Left ventricle myocardium superior (tissue), 1 donor: Measurements from ENCODE around the gene SLC7A4. TPM values are rescaled to one million over a fixed set of nuclear protein-coding genes. Genes with fewer than 3 reads are reported as not detected.

Experiments used
- ATAC-seq: fragments of 200-7000 bp; cut with Tn5 transposase; one replicate; pipeline ENCODE4 v1.9.1; 2020; ENCODE audit warnings: mild to moderate bottlenecking, moderate library complexity
- DNase-seq: peaks from one replicate; pipeline ENCODE4 v3.0.0-alpha.2; 2020
- intact Hi-C: fragments of 100-400 bp; cut with micrococcal nuclease; formaldehyde crosslinking; loops from one replicate; pipeline ENCODE4 v1.11.0; 2022
- total RNA-seq: library from RNA; stranded (reverse); fragmentation: NEBNext Ultra II Directional; extraction: Animal tissue kit (Norgen Biotek cat#: 25700); gene quantifications from one replicate; pipeline ENCODE4 v1.2.1, GENCODE V29; 2021
- donor health status: DM: no; HTN: yes; CAD: no; lungs with severe emphysema.

The SLC7A4 gene
- total RNA-seq, 1 donor from 2014 or later, result 0.30 TPM

DNA sequence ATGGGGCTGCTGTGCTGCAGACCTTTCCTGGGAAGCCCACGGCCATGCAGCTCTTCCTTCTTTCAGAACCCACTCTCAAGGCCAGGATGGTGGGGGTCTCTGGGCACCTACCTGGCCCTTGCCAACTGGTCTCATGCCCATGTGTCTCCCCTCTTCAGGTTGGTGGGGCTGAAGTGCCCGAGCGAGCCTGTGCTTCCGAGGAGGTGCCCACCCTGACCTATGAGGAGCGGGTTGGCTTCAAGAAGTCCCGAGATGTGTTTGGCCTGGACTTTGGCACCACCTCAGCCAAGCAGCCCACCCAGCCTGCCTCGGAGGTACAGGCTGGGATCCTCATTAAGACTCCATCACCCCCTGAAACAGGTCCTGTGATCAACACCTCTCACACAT lies 40.3 kb downstream of the SLC7A4 start:
- DNase-seq, result no peak
- intact Hi-C loops, result no loop called here
- ATAC-seq, result no peak

DNA sequence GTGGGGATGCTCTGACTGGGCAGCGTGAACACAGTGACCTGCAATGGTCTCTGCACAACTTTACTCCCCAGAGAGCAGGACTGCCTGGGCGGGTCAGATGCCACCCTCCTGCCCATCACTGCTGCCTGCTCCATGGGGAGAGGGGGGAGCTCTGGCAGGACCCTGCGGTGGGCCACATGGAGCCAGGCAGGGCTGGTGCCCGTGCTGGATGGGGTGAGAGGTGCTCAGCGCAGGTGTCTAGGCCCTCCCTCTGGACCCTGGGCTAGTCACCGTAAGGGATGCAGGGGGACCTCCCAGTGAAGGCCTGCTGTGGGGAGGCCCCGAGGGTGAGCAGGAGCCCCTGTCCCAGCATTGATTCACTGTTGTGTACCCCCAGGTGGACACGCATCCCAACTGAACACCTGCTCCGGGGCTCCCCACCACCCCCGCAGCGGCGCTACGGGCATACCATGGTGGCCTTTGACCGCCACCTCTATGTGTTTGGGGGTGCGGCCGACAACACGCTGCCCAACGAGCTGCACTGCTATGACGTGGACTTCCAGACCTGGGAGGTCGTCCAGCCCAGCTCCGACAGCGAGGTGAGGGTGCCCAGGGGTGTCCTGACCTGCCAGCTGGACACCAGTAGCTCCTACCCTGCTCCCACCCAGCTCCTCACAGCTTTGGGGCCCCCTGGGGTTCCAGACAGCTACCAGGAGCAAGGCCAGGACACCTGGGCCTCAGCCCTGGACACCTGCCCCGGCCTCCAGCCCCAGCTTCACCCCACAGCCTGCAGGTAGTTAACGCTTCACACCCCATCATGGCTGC lies 40.9 kb downstream of the SLC7A4 start:
- intact Hi-C loops, result no loop called here
- DNase-seq, result no peak

DNA sequence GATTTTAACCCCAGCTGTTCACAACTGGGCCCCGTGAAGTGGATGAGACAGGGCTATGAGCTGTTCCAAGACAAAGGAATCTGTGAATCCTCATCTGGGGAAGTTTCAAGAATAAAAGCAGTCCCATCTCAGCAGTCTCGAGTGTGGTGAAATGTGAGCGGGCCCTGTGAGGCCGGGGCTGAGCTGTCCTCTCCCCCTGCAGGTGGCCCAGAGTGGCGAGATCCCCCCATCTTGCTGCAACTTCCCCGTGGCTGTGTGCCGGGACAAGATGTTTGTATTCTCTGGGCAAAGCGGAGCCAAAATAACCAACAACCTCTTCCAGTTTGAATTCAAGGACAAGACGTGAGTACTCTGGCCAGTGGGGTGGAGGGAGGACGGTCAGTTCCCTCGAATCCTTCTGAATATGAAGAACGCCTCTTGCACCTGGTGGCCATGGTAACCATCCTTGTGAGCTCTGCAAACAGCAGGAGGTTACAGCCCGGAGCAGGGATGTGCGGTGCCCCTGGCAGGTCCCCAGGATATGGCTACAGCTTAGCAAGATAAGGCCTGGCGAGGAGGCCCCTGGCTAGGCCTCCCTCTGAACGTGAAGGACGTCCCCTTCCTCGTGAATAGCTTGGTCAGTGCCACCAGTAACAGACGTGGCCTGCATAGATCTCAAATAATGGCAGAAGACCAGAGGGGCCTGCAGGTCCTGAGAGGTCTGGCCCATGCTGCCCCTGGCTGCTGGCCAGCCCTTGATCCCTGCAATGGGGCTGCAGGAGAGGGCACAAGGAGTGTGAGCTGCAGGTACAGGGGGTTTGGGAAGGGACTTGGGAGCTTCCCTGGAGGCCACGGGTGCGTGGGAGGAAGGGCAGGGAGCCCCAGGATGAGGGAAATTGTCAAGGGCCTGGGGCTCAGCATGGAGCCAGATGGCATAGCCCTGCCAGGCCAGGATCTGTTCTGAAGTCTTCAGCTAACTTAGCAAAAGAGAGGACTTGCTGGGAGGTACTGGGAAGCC lies 41.9 kb downstream of the SLC7A4 start:
- DNase-seq (no peak), ATAC-seq (no peak)
- intact Hi-C loops, result no loop called here

More for the DNA sequence above, 40.9 kb downstream of the SLC7A4 start:
- ATAC-seq, result no peak

DNA sequence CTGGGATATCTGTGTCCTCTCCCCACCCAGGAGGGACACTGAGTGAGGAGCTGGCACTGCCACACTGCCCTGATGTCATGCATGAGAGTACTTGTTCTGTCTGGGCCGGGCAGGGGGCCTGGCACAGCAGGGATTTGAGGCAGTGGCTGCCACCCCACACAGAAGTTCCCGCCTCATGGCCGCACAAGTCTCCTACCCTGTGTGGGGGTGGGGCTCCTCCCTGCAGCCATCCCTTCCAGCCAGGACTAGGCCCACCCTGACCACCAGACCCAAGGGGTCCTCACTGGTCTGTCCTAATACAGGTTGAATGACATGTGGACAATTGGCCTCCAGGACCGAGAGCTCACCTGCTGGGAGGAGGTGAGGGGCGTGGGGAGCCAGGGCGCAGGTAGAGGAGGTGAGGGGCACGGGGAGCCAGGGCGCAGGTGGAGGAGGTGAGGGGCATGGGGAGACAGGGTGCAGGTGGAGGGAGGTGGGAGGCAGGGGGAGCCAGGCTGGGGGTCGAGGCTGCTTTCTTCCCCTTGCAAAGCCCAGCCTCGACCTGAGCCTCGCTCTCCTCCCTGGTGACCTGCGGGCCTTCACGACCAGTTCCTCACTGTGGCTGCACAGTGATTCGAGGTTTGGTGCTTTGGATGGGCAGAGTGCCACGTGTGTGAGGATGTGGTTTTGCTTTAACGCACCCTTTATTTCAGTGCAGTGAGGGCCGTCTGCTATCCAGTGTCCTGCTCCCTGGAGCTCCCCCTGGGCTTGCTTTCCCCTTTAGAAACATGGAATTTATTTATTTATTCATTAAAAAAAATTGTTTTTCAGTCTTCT lies 42.8 kb downstream of the SLC7A4 start:
- no peak for DNase-seq
- intact Hi-C loops, result loop anchor here (10.0 kb wide), 1 partner anchor 75 kb away; the partner anchor contains the start of gene CRKL

DNA sequence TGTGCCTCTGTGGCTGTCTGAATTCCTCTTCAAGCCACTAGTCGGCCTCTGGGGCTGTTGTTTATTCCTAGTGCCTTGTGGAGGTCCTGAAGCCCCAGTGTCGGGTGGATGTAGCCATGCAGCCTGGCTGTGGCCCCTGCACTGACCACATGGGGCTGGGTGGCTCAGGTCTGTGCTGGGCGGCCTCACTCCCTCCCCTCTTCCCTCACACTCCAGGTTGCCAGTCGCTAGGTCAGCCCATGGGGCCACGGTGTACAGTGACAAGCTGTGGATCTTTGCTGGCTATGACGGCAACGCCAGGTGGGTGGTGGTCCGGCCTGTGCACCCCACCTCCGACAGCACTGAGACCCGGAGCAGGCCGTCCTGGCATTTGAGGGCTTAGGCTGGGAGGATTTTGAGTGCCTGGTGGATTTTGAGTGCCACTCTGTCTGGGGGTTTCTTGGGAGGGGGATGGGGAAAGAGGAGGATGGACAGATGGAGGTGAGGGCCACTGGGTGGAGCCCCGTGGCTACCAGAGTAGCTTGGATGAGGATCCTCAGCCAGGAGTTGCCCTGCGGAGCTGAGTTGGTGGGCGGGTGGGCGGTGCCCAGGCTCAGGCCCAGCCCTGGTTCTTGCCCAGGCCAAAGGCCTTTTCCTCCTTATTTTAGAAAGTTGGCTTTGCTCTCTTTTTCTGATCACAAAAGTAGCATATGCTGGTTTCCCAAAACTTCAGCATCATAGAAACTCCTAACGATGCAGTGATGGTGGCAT lies 43.6 kb downstream of the SLC7A4 start:
- ATAC-seq, result no peak
- intact Hi-C loops, result loop anchor here (10.0 kb wide), 1 partner anchor 74 kb away; the partner anchor contains the start of gene CRKL
- no peak for DNase-seq

More for the DNA sequence above, 42.8 kb downstream of the SLC7A4 start:
- no peak for ATAC-seq

DNA sequence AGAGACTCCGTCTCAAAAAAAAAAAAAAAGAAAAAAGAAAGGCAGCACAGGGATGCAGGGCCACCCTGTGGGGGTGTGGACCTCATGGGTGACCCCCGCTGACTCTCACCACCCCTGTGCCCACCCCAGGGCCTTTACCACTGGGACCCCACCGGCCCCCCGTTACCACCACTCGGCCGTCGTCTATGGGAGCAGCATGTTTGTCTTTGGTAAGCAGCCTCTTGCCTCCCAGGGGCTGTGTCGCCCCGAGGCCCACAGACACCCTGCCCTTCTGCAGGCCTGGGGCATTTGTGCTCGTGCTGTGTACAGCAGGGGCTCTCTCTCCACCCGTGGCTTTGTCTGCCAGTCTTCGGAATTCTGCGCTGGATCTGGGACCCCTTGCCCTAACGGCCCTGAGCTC lies 45.0 kb downstream of the SLC7A4 start:
- DNase-seq, result no peak
- intact Hi-C loops, result loop anchor here (10.0 kb wide), 1 partner anchor 73 kb away; the partner anchor contains the start of gene CRKL
- no peak for ATAC-seq

DNA sequence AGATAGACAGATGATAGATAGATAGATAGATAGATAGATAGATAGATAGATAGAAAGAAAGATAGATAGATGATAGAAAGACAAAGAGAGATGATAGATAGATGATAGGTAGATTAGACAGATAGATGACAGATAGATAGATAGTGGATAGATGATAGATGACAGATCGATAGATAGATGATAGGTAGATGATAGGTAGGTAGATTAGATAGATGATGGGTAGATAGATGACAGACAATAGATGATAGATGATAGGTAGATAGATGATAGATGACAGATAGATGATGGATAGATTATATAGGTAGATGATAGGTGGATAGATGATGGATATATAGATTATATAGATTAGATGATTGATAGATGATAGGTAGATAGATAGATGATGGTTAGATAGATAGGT lies 46.0 kb downstream of the SLC7A4 start:
- ATAC-seq (no peak), DNase-seq (no peak)
- intact Hi-C loops, result loop anchor here (10.0 kb wide), 1 partner anchor 72 kb away; the partner anchor contains the start of gene CRKL

DNA sequence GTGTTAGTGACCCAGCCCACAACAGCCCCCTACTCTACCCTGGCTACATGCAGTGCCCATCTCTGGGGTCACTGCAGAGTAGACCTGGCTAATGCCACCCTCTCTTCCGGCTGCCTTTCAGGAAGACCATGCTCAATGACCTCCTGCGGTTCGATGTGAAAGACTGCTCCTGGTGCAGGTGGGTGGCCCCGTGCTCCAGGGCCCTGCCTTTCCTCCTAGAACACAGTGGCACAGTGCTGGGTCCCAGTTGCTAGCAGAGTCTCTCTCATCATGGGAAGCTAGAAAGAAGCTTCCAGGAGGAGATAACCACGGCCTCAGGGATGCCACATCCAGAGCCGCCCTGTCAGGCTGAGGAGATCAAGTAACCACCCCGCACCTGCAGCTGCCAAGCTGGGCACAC lies 46.6 kb downstream of the SLC7A4 start:
- ATAC-seq (no peak), DNase-seq (no peak)
- intact Hi-C loops, result loop anchor here (10.0 kb wide), 1 partner anchor 71 kb away; the partner anchor contains the start of gene CRKL

DNA sequence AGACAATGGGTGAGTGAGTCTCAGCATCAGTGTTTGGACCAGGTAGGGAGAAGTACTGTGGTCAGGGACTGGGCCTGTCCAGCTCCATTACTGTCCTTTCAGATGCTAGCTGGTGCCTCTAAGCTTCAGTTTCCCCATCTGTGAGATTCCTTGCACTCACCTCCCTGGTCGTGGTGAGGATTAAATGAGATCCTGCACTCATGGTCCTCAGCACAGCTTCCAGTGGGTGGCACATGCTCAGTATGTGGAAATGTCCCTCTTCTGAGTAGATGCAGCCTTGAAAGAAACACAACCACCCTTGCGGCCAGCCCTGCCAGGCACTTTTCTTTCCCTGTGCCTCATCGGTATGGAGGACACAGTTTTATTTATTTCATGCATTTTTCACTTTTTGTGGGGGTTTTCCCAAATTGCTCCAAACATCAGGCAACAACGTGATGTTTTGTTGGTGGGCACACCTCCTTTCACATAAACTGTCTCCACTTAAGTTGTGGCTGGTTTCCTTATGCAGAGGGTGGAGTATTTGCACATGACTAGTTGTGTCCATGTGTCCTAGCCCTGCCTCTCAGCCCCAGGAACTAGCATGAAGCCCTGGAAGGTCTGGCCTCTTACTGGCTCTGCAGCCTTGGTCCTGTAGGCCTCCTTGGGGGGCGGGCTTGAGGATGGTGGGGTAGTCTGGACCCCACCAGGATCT lies 49.1 kb downstream of the SLC7A4 start:
- intact Hi-C loops, result loop anchor here (10.0 kb wide), 1 partner anchor 68 kb away; the partner anchor contains the start of gene CRKL
- DNase-seq, result no peak
- no peak for ATAC-seq

DNA sequence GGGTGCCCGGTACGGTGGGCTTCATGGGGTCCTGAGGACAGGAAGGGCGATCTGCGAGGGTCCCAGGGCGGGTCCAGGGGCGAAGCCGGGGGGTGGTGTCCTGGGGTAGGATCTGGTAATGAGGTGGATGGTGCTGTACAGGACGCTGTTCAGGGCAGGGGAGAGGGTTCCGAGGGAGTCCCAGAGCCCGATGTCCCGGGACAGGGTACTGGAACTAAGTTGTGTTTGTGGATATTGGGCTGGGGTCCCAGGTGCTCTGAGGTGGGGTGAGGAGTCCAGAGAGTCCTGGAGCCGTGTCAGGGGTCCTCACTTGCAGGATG lies 49.8 kb downstream of the SLC7A4 start:
- intact Hi-C loops, result loop anchor here (10.0 kb wide), 1 partner anchor 68 kb away; the partner anchor contains the start of gene CRKL
- ATAC-seq, result peak; percentile 12
- no peak for DNase-seq

DNA sequence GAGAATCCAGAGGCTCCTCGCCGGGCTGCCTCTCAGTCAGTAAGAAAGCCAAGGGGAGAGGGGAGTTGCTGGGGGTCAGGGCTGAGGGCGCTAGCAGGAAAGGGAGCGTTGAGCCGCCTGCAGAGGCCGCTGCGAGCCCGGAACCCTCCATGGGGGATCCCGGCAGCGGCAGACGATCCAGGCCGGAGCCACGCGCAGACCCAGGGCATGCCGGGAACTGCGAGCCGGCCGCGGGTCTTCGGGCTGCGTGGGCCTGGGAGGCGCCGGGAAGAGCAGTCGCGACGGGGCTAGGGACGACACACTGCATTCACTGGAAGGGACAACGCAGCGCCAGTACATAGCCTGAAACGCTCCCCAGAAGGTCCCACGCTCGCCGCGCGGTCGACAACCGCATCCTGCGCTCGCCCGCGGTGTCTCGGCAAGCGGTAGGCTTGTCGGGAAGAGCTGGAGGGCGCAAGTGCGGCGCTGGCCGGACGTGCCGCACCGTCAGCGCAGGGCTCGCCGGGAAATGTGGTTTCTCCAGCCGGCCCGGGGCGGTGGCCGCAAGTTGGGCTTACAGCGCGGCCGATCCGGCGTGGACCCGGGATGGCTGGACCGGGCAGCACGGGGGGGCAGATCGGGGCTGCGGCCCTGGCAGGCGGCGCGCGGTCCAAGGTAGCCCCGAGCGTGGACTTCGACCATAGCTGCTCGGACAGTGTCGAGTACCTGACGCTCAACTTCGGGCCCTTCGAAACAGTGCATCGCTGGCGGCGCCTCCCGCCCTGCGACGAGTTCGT lies 50.4 kb downstream of the SLC7A4 start, which contains the start of gene LZTR1:
Gene LZTR1 (plus strand): TSS at position 511 of the 776 bp plus-strand sequence. CDS start 75 bp downstream, at position 586.
- DNase-seq (peak; percentile 90), ATAC-seq (peak; percentile 96)
- intact Hi-C loops, result loop anchor here (10.0 kb wide), 1 partner anchor 67 kb away; the partner anchor contains the start of gene CRKL

DNA sequence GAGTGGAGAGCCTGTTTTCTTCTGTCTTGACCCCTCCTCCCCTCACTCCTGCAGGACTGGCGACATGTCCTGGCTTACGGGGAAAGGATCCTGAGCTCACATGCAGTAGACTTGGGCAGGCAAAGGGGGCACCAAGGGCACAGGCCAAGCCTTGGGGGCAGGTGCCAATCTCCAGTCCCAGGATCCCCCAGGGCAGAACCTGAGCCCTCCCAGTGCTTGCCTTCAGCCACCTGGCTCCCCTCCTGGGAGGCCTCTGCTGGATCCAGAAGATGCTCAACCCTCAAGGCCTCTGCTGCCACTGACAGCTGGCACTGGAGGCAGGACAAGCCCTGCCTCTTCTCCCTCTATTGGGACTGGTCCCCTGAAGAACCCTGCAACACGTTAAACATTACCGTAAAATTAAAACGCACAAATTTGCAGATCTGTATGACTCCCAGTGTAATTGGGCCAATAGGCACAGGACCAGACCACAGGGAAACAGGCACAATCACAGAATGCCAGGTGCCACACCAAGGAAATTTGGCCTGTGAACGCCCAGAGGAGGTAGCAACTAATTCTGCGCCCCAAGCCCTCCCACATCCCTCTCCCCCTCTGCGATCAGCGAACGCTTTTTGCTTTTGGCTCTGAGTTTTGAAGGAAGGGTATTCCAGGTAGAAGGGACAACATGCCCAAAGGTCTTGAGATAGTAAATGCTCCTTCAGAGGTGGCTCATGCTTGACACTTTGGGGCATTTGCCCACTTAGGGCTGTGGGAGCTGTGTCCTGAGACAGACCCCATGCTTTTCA lies 51.2 kb downstream of the SLC7A4 start:
- no peak for ATAC-seq
- intact Hi-C loops, result loop anchor here (10.0 kb wide), 1 partner anchor 66 kb away; the partner anchor contains the start of gene CRKL
- no peak for DNase-seq

DNA sequence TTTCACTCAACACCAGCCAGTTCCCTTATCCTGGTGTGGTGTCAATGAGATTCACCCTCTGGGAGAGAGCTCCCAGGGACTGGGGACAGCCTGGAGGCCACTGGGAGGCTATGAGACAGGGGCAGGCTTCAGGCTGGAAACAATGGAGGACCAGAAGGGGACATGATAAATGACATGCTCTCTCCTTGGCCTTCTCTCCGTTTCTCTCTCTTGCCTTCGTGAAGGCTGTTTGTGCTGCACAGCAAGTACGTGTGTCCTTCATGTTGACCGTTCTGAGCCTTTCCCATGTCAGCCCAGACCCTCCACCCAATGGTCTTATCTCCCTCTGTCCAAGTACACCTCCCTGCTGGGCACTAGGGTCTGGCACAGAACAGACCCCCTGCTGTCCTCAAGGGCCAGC lies 51.8 kb downstream of the SLC7A4 start:
- intact Hi-C loops, result loop anchor here (10.0 kb wide), 1 partner anchor 66 kb away; the partner anchor contains the start of gene CRKL
- ATAC-seq (no peak), DNase-seq (no peak)

DNA sequence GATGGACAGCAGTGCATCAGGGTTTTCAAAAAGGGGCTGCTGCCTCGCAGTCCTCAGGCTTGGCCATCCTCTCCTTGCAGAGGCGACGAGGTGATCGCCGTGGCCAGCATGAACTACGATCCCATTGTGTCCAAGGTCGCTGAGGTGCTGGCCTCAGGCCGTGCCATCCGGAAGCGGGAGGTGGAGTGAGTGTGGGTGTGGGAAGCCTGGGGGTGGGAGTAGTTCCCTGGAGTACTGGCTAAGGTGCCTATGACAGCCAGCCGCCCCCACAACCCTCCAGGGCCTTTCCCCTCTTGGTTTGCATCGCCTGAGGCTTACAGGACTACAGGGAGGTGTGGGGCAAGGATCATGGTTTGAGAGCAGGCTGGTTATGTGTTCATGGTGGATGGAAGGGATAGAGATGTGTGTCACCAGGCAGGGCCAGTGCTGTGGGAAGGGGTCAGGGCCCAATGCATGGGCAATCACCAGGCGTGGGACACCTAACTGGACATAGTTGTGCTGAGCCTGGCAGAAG lies 52.4 kb downstream of the SLC7A4 start:
- no peak for ATAC-seq
- intact Hi-C loops, result loop anchor here (10.0 kb wide), 1 partner anchor 65 kb away; the partner anchor contains the start of gene CRKL

DNA sequence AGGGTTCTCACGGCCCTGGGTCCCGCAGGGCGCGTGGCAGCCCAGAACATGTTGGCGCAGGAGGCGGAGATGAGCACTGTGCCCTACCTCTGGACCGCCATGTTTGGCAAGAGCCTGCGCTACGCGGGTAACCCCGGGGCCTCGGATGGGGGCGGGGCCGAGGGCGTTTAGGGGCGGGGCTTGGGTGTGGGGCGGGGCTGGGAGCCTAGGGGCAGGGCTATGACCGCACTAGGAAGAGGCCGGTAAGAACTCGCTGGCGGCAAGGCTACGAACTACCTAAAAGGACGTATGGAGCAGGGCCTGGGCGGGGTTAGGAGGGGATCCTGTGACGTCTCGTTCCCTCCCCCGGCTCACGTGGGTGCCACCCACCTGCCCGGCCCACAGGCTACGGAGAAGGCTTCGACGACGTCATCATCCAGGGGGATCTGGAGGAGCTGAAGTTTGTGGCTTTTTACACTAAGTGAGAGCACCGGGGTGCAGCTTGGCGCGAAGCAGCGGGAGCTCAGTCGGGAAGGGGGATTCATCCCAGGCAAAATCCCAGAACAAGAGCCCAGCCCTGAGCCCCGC lies 53.0 kb downstream of the SLC7A4 start:
- ATAC-seq (peak; percentile 27), DNase-seq (peak; percentile 68)
- intact Hi-C loops, result no loop called here

More for the DNA sequence above, 52.4 kb downstream of the SLC7A4 start:
- no peak for DNase-seq
